Stimulated activated CD8-positive, alpha-beta memory T cell treated with anti-CD3 and anti-CD28 coated beads, Interleukin-12 subunit alpha, Interleukin-12 subunit beta, amount 100 ng/mL, for 4 hours (primary cell): ENCODE data around the gene CCNB2.

Experiments used
- DNase-seq: peaks from one replicate; pipeline ENCODE4 v3.0.0-alpha.2; 2020; ENCODE audit warnings: low read depth

CCNB2 gene

GRCh38 chr15:59168536-59168935 lies 63.6 kb downstream of the CCNB2 start:
- DNase-seq = no peak

GRCh38 chr15:59169251-59169708 lies 64.3 kb downstream of the CCNB2 start:
- DNase-seq = no peak

- no peak for DNase-seq
These were observed 65.5 kb downstream of the CCNB2 start for GRCh38 chr15:59170295-59171066.

GRCh38 chr15:59171067-59171397 lies 66.1 kb downstream of the CCNB2 start:
- no peak for DNase-seq

- DNase-seq = no peak
These were observed 67.4 kb downstream of the CCNB2 start for GRCh38 chr15:59172289-59172901.

GRCh38 chr15:59173194-59173593 lies 68.2 kb downstream of the CCNB2 start:
- no peak for DNase-seq

GRCh38 chr15:59174151-59174834 lies 69.3 kb downstream of the CCNB2 start:
- no peak for DNase-seq
